IMR-90 (cell line): ENCODE data around the gene ME1. TPM values are rescaled to one million over a fixed set of nuclear protein-coding genes. Genes with fewer than 3 reads are reported as not detected.
"Not testable (repeated sequence)": the region's sequence is repeated elsewhere in the genome, so short reads cannot be mapped to it uniquely, and the experiment has no call there.

Source experiments
- ATAC-seq: fragments of 200-7000 bp; cut with Tn5 transposase; 2 replicates; pipeline ENCODE4 v1.9.1; 2020; ENCODE audit warnings: low read depth, mild to moderate bottlenecking, moderate library complexity
- BruUV-seq: library from RNA; stranded (reverse); fragments of 400-500 nt; replicated peaks from 2 replicates; lab custom pipeline; 2021; lab: Mats Ljungman, UMichigan
- CTCF ChIA-PET: fragments of 300-600 bp; formaldehyde crosslinking; extraction: SDS; loops from one replicate; lab custom pipeline; 2021; ENCODE audit warnings: antibody characterized with exemption; lab: Yijun Ruan, JAX
- POLR2A ChIA-PET: fragments of 300-600 bp; sonication (Branson Sonifier 250); formaldehyde crosslinking; loops from one replicate; lab custom pipeline; 2022; ENCODE audit warnings: antibody characterized with exemption; ENCODE audit not compliant: unreplicated experiment; lab: Charles Lee
- DNase-seq: peaks from one replicate; pipeline ENCODE4 v3.0.0; 2013
- H2AFZ ChIP-seq: replicated peaks from 2 replicates; pipeline ENCODE3; 2013; ENCODE audit warnings: low read length, mild to moderate bottlenecking; ENCODE audit not compliant: poor library complexity
- H2AK5ac ChIP-seq: 2 replicates; pipeline ENCODE4 v1.6.1; 2013; ENCODE audit warnings: low read depth, low read length, inconsistent platforms
- H2AK9ac ChIP-seq: replicated peaks from 2 replicates; pipeline ENCODE3; 2013; ENCODE audit warnings: mild to moderate bottlenecking, low read depth, low read length, moderate library complexity; ENCODE audit not compliant: poor library complexity
- H2BK120ac ChIP-seq: 2 replicates; pipeline ENCODE4 v1.6.1; 2013; ENCODE audit warnings: low read depth, low read length, inconsistent platforms
- H2BK15ac ChIP-seq: 3 replicates; pipeline ENCODE4 v1.6.1; 2013; ENCODE audit warnings: low read depth, low read length, inconsistent platforms
- H2BK20ac ChIP-seq: 2 replicates; pipeline ENCODE4 v1.6.1; 2013; ENCODE audit warnings: low read depth, mild to moderate bottlenecking, inconsistent platforms, low read length, moderate library complexity
- H2BK5ac ChIP-seq: 2 replicates; pipeline ENCODE4 v1.6.1; 2013; ENCODE audit warnings: mild to moderate bottlenecking, low read depth, low read length, inconsistent platforms; ENCODE audit not compliant: poor library complexity, severe bottlenecking
- H3K14ac ChIP-seq: replicated peaks from 2 replicates; pipeline ENCODE4 v1.6.1; 2013; ENCODE audit warnings: low read depth, low read length, inconsistent platforms
- H3K18ac ChIP-seq: 2 replicates; pipeline ENCODE4 v1.6.1; 2013; ENCODE audit warnings: low read depth, low read length, control low read depth
- H3K23ac ChIP-seq: 2 replicates; pipeline ENCODE4 v1.6.1; 2013; ENCODE audit warnings: low read depth, low read length, inconsistent platforms
- H3K27ac ChIP-seq: 2 replicates; pipeline ENCODE4 v1.5.1; 2013; ENCODE audit warnings: mild to moderate bottlenecking, control low read depth, low read length; ENCODE audit not compliant: insufficient read depth
- H3K27me3 ChIP-seq: 2 replicates; pipeline ENCODE4 v1.6.1; 2013; ENCODE audit warnings: low read length; ENCODE audit not compliant: control insufficient read depth, insufficient read depth
- H3K36me3 ChIP-seq: 2 replicates; pipeline ENCODE4 v1.6.1; 2013; ENCODE audit warnings: low read length, mixed read lengths; ENCODE audit not compliant: control insufficient read depth, insufficient read depth
- H3K4ac ChIP-seq: 2 replicates; pipeline ENCODE4 v1.6.1; 2013; ENCODE audit warnings: low read depth, low read length, inconsistent platforms
- H3K4me1 ChIP-seq: 2 replicates; pipeline ENCODE4 v1.6.1; 2013; ENCODE audit warnings: low read length, mixed read lengths; ENCODE audit not compliant: control insufficient read depth, insufficient read depth
- H3K4me2 ChIP-seq: 2 replicates; pipeline ENCODE4 v1.6.1; 2013; ENCODE audit warnings: low read depth, mild to moderate bottlenecking, control low read depth, low read length, moderate library complexity
- H3K4me3 ChIP-seq: 2 replicates; pipeline ENCODE4 v1.5.1; 2013; ENCODE audit warnings: low read depth, mild to moderate bottlenecking, control low read depth, low read length, moderate library complexity; ENCODE audit not compliant: insufficient read depth
- H3K56ac ChIP-seq: 2 replicates; pipeline ENCODE4 v1.6.1; 2013; ENCODE audit warnings: low read length, inconsistent platforms; ENCODE audit not compliant: insufficient read depth; ENCODE audit errors: extremely low read depth
- H3K79me1 ChIP-seq, 2 experiments: 2 replicates each; pipeline ENCODE4 v1.6.1; 2013; ENCODE audit warnings: low read length in 2 of 2, inconsistent platforms in 1 of 2, low read depth in 1 of 2
- H3K9ac ChIP-seq: 2 replicates; pipeline ENCODE4 v1.6.1; 2013; ENCODE audit warnings: low read depth, low read length, control low read depth
- H3K9me1 ChIP-seq: 2 replicates; pipeline ENCODE4 v1.6.1; 2013; ENCODE audit warnings: low read length, inconsistent platforms; ENCODE audit not compliant: insufficient read depth
- H3K9me3 ChIP-seq: 2 replicates; pipeline ENCODE4 v1.6.1; 2013; ENCODE audit warnings: low read length; ENCODE audit not compliant: control insufficient read depth, insufficient read depth
- H4K20me1 ChIP-seq: 2 replicates; pipeline ENCODE4 v1.6.1; 2013; ENCODE audit warnings: low read length, inconsistent platforms; ENCODE audit not compliant: insufficient read depth
- H4K5ac ChIP-seq: 2 replicates; pipeline ENCODE4 v1.6.1; 2013; ENCODE audit warnings: mild to moderate bottlenecking, low read depth, low read length, control low read depth
- H4K8ac ChIP-seq, 2 experiments: 2 replicates each; pipeline ENCODE4 v1.6.1; 2013; ENCODE audit warnings: low read depth in 2 of 2, low read length in 2 of 2, control low read depth in 1 of 2, inconsistent platforms in 1 of 2
- H4K91ac ChIP-seq: 2 replicates; pipeline ENCODE4 v1.6.1; 2013; ENCODE audit warnings: low read depth, low read length, inconsistent platforms; ENCODE audit not compliant: insufficient read depth
- WGBS, 2 experiments: methylation state at CpG; one replicate each; pipeline versions ENCODE4 v1.1.5 to v1.1.7; 2013; ENCODE audit warnings: missing lambda C conversion rate in 2 of 2; ENCODE audit not compliant: insufficient read length in 1 of 2; ENCODE audit errors: extremely low coverage in 2 of 2; 5-methylcytosine and 5-hydroxymethylcytosine counted together
- dilution Hi-C: fragments of 300-500 bp; cut with HindIII; formaldehyde crosslinking; loops from one replicate; pipeline ENCODE4 v1.14.3; 2018; ENCODE audit warnings: low sequenced_read_pairs; ENCODE audit not compliant: unreplicated experiment
- in situ Hi-C: fragments of 300-500 bp; cut with MboI; formaldehyde crosslinking; loops from 3 replicates; pipeline ENCODE4 v1.14.3; 2019; ENCODE audit warnings: low sequenced_read_pairs, inconsistent platforms, mixed read lengths
- intact Hi-C: fragments of 100-400 bp; cut with micrococcal nuclease; formaldehyde crosslinking; loops from 2 replicates; pipeline ENCODE4 v1.10.0; 2022
- polyA plus RNA-seq, 3 experiments: library from polyadenylated mRNA; depleted of rRNA; stranded (reverse); fragments of >200 nt; gene quantifications; 2 replicates each; pipeline ENCODE4 v1.2.3, GENCODE V29; 2012; ENCODE audit warnings: low replicate concordance in 1 of 3
- total RNA-seq: library from RNA; depleted of rRNA; stranded (reverse); fragments of >200 nt; gene quantifications from 2 replicates; pipeline ENCODE4 v1.2.3, GENCODE V29; 2012

Gene ME1
- total and polyA plus RNA-seq, 2 of the 4 experiments (the other 2 are of a cell fraction) = 21.5 to 24.4 TPM

- H3K4me3 ChIP-seq, intact Hi-C loops, ATAC-seq, H3K9me1 ChIP-seq, H3K4ac ChIP-seq, H3K9ac ChIP-seq, in situ Hi-C loops, dilution Hi-C loops, H3K14ac ChIP-seq, POLR2A ChIA-PET, H4K8ac ChIP-seq, H2BK15ac ChIP-seq, H3K36me3 ChIP-seq, H4K91ac ChIP-seq, H3K4me2 ChIP-seq, H3K27me3 ChIP-seq, CTCF ChIA-PET, H2AFZ ChIP-seq, H2AK9ac ChIP-seq, H3K23ac ChIP-seq, H3K56ac ChIP-seq, H2BK20ac ChIP-seq, H3K18ac ChIP-seq, H4K5ac ChIP-seq, H2AK5ac ChIP-seq, H2BK5ac ChIP-seq, BruUV-seq, H3K4me1 ChIP-seq, H3K79me1 ChIP-seq, H2BK120ac ChIP-seq, H3K27ac ChIP-seq, DNase-seq, H3K9me3 ChIP-seq, H4K20me1 ChIP-seq: not testable (repeated sequence)
- no CpG with 5 or more reads among the region's 6 CpGs for WGBS, 2 experiments
These were observed 143.6 kb downstream of the ME1 start for GRCh38 chr6:83287298-83287697.
